ENCODE measurements around the gene TSC22D2.
A peak's percentile ranks its signal among the peaks of the same experiment; 100 is the strongest.

TSC22D2 gene

GRCh38 chr3:150408221-150409124, at the start of gene TSC22D2:
Gene TSC22D2 (plus strand): TSS chr3:150408298. CDS start chr3:150409351, 1,053 bp downstream.
- peak; percentile 95 for DNase-seq

GRCh38 chr3:150359381-150359780, 48.7 kb upstream of the TSC22D2 start:
- no peak for DNase-seq

DNA sequence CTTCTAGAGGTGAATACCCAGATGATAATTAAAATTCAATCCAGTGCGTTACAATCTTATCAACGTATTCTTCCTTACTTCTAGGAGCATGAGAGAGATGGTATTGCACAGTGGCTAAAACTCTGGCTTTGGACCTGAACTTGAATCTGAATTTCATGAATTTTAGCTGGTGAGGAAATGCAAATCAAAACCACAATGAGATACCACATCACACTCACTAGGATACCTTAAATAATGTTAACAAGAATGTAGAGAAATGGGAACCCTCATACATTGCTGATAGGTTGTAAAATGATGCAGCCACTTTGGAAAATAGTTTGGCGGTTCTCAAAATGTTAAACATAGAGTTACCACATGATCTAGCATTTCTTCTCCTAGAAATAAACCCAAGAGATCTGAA, 47.1 kb upstream of the TSC22D2 start:
- no peak for DNase-seq

GRCh38 chr3:150362515-150363302, 45.4 kb upstream of the TSC22D2 start:
- no peak for DNase-seq

- DNase-seq: no peak
Observed at GRCh38 chr3:150363420-150363819, 44.7 kb upstream of the TSC22D2 start.

DNA sequence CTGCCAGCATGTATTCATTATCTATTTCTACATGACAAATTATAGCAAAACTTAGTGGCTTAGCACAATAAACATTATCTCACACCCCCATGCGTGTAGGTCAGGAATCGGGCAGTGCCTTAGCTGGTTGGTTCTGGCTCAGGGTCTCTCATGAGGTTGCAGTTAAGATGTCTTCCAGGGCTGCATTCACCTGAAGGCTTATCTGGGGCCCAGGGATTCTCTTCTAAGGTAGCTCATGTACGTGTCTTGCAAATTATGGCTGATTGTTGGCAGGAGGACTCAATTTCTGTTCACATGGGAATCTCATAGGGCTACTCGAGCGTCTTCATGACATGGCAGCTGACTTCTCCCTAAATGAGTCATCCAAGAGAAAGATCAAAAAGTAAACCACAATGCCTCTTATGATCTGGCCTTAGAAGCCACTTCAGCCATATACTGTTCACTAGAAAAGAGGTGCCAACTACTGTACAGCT, 42.9 kb upstream of the TSC22D2 start:
- DNase-seq: no peak

GRCh38 chr3:150367757-150368156, 40.3 kb upstream of the TSC22D2 start:
- DNase-seq: no peak

GRCh38 chr3:150370122-150370602, 37.9 kb upstream of the TSC22D2 start:
- no peak for DNase-seq

- DNase-seq: no peak
Observed at GRCh38 chr3:150370999-150371398, 37.1 kb upstream of the TSC22D2 start.

GRCh38 chr3:150371741-150372254, 36.3 kb upstream of the TSC22D2 start:
- no peak for DNase-seq

- DNase-seq: no peak
Observed at GRCh38 chr3:150372320-150372719, 35.8 kb upstream of the TSC22D2 start.

GRCh38 chr3:150372722-150373121, 35.4 kb upstream of the TSC22D2 start:
- no peak for DNase-seq

DNA sequence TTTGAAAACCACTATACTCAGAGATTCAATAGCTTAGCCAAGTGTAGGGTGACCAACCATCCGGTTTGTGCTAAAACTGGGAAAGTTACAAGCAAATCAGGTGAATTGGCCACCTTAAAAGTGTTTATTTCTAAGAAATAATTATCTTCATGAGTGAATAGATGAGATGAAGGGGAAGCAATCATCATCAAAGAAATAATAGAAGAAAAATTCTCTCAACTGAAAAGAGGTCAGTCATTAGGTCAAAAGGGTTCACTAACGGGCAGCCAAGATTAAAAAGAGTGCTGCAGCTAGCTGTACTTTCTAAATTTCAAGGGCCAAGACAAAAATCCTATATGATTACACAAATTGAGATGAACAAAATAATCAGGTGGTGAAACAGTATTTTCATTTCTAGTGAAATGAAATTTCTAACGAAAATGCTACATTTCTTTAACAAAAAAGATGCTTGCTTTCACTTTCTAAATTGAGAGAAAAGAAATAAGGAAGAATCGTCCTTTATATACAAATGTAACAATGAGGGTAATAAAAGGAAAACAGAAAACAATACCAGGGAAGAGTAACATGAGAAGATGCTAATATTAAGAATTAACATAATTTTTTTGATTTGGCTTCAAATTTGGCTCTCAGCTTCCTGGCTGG, 34.7 kb upstream of the TSC22D2 start:
- no peak for DNase-seq

DNA sequence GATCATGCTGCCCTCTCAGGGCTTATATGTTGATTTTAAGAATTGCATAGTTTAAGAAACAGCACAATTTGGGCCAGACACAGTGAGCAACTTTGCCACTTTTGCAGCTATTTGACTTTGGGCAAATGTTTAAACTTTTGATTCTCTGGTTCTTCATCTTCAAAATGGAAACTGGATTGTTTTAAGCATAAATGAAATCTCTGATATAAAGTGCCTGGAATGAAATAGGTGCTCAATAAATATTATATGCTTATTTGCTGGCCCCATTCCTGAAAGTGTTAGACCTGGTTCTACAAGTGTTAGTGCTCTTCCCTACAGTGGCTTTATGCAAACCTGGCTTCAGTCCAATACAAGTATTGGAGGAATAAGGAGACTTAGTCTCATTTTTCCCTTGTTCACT, 33.1 kb upstream of the TSC22D2 start:
- DNase-seq: no peak

DNA sequence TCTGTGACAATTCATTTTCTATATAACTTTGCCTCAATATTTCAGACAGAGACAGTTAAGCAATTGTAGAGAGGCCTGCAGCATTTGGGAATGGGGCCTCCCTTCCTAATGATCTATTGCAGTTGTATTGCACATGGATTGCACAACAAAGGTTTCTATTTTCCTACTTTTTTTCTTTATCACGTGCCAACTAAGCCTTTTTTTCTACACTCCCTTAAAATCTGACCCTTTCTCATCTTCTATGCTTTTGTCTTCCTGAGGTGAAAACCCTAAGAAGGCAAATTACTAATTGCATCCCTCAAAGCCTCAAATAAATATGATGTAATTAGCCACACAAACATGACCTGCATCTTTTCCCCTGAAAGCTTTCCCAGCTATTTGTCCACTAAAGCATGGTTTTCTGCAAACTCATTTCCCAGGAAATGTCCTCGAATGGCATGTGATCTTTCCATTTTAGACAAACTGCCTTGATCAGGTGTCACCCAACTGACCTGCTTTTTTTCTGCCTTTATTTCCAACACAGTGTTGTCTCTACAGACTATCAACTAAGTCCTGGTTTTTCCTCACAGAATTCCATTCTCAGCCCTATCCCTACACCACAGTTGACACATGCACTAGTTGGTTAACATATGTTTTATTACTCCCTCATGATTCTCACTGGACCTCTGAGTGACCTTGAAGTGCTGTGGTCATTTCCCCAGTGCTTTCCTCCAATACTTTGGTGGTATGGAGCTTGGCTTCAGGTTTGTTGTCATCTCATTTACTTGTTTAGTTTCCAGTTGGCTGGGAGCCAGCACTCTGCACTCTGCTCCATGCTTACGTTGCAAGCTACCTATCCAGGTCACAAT, 31.9 kb upstream of the TSC22D2 start:
- peak; percentile 54 for DNase-seq

GRCh38 chr3:150377601-150378300, 30.3 kb upstream of the TSC22D2 start:
- no peak for DNase-seq

DNA sequence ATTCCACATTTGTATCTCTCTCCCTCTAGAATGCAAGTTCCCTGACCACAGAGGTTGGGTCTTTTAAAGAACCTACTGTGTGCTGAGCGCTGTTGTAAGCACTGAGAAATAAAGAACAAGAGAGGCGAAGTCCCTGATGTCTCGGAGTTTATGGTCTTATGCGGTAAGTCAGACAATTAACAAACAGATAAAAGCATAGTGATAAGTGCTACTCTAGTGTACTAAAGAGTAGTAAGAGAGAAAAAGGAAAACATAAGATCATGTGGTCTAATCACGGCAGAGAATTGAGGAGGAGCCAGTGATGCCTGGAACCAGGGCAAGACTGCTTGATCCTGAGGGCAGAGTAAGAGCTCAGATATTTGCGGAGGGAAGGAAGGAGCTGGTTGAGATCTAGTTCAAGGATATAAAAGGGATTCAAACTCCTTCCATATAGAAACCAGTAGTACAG, 29.8 kb upstream of the TSC22D2 start:
- no peak for DNase-seq

GRCh38 chr3:150379469-150379868, 28.6 kb upstream of the TSC22D2 start:
- DNase-seq: no peak

DNA sequence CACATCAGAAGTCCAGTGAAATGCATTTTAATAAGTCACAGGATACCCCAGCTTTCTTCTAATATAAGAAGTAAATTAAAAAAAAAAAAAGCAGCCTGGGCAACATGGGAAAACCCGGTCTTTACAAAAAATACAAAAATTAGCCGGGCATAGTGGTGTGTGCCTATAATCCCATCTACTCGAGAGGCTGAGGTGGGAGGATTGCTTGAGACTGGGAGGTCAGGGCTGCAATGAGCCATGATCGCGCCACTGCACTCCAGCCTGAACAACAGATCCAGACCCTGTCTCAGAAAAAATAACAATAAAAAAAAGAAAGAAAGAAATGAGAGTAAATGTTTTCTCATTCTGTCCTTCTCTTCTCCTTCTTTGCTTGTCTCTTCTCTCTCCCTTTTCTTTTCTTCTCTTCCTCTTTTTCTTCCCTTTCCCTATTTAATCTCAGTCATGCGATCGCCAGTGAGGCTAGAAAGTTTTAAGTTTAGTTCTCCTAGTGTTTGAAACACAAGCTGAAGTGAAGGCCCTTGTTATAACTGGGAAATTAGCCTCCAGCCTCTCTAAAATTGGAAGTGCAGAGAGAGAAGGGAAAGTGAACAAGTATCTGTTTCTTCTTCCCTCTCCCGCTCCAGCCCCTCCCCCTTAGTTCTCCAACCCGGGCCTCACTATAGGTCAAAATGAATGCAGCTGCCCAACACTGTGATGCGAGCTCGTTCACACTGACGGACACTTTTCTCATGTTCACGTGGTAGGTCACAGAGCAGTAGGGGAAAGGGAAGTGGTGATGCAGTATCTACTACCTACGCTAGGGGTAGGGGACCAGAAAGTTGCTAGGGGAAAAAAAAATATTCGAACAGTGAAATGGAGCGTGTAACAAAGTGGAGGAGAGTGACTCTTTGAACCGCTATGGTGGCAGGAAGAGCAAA, 23.5 kb upstream of the TSC22D2 start:
- DNase-seq: no peak
